Activated CD4-positive, CD25-positive, alpha-beta regulatory T cell treated with anti-CD3 and anti-CD28 coated beads, Interleukin-2, amount 50 U/mL, for 16 hours (primary cell): Measurements from ENCODE around the gene ESD.
"Not testable (repeated sequence)": the region's sequence is repeated elsewhere in the genome, so short reads cannot be mapped to it uniquely, and the experiment has no call there.

ENCODE experiments used
- DNase-seq: peaks from one replicate; pipeline ENCODE4 v3.0.0-alpha.2; 2020; ENCODE audit warnings: low read depth, low spot score

Gene ESD, protein sequence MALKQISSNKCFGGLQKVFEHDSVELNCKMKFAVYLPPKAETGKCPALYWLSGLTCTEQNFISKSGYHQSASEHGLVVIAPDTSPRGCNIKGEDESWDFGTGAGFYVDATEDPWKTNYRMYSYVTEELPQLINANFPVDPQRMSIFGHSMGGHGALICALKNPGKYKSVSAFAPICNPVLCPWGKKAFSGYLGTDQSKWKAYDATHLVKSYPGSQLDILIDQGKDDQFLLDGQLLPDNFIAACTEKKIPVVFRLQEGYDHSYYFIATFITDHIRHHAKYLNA

DNA sequence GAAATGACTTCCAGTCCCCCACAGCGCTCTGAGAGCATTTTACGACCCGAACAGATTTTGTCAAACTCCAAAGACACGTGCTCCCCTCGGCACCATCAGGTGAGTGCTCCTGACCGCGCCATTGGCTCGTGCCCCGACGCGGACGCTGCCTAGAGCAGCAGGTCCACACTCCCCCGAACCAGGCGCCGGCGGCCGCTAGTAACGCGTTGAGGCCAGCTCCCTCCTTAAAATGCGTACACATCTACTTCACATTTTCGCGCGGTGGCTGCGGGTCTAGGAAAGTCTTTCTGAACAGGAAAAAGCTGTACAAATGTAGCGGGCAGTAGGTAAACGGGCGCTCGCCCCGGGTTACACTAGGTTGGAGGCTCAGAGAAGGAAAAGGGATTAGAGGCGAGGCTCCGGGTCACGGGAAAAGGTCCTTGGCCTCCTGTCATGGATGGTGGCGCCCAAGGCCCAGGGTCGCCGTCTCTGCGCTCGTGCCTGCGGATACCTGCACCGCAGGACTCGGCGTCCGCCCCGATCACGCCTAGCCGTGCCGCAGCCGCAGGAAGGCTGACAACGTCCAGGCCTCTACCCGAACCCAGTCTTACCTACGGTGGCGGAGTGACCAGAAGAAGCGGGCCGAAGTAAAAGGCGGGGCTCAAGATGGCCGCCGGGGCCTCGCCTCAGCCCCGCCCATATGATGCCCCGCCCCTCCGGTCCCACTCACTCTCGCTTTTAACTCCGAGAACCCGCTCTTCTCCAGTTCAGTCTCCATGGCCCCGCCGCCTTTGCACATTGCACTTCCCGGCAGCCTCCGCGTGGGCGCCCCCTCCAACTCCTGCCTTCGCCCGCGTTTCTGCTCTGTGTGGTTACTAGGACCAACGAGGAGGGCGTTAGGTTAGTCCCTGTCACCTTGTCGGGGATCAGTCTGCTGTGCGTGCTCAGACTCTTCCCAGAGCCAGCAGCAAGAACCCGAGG is at the start of gene ESD:
Gene ESD (minus strand): TSS at position 647 of the 960 bp plus-strand sequence. CDS start 5,748 bp downstream, outside the sequence.
- DNase-seq = peak; percentile 70

DNA sequence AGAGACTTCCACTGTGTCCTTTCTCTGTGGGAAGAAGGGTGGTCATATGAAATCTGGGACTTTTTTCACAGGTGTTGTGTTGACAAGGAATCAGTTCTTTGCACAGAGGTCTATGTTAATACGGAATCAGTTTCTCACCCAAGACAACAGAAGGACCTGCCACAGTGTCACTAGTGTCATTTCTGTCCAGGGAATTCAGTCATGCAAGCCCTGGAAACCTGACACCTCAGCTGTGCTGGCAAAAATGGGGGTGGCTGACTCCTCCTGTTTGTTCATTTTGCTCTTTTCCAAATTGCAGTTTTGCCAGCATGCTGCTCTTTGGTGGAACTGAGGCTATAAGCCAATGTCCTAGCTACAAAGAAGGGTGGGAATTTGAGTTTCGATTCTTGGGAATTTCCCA is 49.8 kb upstream of the ESD start:
- no peak for DNase-seq

DNA sequence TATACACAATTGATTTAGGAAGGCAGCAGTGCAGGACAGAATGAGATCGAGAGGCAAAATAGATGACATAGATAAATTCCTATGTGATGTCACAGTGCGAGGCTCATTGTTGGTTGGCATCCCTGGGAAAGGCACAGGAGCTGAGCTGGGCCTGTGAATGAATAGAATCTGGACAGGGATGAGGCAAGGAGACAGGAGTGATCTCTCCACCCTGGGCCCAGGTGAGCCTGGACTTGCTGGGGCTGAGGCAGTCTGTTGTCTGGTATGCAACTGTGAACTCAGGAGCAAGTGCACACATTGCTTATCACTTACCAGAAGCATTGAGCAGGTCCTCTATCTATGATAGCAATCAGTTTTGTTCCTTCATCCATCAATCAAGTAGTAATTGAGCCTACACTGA is 48.2 kb upstream of the ESD start:
- no peak for DNase-seq

DNA sequence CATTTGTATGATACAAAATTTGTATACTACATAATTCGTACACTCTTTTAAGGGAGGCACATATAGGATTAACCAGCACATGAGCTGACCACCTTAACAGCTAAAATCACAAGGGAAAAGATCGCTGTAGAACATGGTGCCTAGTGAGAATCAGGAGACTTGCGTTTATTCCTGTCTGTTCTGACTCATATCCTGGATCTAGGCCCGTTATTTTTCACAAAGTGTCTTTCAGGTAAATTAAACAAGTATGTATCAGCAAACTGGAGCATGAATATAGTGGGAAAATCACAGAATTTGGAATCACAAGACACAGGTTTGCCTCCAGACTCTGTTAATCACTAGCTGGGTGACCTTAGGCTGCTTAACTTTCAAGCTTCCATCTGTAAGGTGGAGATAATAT is 47.5 kb upstream of the ESD start:
- no peak for DNase-seq

DNA sequence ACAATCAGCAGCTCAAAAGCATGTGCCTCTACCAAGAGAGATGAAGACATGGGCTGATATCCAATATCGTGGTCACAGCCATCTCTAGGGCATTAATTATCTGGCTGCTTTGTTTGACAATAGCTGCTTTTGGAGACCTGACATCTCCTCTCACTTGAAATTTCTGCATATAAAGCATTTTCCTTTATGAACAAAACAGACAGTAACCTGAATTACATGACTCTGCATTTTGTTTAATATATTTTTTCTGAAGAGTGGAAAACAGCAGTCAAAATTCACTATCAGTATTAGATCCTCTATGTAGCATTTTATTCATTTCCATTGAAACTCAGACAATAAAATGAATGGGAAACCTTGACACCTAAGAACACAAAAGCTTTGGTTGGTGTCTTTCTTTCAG is 42.4 kb upstream of the ESD start:
- no peak for DNase-seq

DNA sequence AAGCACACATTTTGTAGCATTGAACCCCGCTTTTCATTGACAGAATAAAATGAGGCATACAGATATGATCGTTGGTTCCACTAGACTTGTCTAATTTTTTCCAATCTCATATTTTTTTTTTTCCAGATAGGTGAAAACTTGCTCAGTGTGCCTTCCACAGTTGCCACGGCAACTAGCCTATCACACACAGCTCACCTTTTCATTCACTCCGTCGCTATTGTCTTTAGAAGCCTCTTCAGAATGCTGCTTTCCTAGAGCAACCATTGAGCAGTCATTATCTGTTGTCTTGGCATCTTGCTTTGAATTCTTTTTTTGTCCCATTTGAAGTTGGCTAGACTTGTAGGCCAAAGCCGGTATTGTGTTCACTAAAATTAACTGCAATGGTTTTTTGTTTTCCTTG is 37.7 kb upstream of the ESD start:
- DNase-seq = no peak

DNA sequence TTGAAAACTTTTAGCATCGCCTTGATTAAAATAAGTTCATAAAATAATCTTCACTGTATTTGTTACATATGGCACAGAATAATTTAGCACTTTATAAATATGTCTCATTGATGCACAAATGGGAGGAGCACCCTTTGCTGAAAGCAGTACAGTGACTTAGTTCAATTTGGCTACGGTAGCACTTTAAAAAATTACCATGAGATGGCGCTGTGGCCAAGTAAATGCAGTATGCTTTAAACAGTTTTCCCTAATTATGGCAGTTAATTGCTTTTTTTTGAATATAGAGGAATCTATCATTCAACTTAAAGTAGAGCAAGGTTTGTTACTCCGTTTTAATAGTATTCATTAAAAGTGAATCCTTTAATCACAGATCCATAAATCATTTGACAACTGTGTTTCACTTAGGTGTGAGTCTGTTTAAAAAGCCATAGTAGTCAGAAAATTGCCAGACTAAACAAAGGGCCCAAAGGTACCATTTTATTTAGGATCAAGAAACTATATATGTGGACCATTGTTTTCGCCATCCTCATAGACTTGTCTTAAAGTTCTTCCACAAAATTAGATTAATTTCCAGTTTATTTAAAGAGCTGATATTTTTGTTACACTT is 34.7 kb upstream of the ESD start:
- no peak for DNase-seq

DNA sequence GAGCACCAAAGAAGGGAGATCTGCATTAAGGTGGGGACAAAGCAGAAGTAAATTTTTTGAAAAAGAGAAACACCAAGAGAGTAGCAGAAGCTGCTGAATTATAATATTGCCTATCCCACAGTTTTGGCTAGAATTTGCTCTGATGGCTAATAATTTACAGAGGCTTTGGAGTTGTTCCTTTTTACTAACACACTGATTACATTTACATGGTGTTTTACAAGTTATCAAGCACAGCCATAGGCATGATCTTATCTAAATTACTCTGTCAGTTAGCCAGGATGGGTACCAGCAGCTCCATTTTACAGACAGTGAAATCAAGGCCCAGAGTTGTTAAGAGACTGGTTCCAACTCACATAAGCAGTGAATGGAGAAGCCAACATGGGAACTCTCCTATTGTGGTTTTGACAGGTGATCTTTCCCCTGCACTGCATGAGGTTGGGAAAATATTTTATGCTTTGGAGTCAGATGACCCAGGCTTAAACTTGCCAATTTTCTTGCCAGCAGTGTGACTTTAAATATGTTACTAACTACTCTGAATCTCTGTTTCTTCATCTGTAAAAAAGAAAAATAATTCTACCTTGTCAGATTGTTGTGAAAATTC is 33.5 kb upstream of the ESD start:
- DNase-seq = no peak

DNA sequence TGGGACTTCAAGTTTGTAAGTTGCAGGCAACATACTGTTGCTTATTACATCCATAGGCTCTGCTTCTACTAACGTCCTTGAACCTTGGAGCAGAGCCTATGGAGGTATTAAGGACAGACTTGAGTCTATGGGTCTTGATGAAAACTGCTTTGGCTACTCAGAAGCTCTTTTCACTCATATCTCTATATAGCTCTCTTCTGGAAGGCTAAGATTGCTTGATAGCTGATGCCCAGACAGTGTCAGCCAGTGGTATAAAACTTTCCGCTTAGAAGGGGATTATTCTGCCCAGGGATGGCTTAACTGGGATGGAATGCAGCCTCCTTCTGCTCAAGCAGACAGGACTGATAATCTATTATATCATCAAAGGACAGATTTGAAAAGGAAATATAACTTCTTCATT is 25.6 kb upstream of the ESD start:
- DNase-seq = no peak

DNA sequence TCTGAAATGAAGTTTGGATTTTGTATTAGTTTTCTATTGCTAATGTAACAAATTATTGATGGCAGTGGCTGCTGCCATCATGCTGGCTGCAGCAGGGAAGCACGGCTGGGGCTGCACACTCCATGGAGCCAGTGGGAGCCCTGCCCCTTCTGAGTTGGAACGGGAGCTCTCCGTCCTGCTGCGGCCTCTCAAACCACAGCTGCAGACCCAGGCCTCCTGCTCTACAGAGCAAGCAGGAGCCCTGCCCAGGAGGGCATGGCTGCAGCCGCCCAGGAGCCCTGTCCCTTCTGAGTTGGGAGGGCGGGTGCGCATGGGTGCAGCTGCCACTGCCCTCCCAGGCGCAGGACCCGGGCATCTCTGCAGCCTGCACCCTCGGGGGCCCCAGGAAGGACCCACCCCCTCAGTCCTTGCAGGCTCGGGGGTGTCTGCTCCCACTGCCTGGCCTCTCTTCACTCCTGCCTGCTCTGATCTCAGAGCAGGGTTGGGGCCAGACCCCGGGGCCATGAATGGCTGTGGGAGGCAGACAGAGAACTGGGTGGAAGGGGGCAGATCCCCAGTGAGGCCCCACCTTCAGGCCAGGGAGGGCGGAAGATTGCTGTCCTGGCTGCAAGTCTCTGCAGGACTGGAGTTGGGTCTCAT is 21.0 kb upstream of the ESD start:
- no peak for DNase-seq

DNA sequence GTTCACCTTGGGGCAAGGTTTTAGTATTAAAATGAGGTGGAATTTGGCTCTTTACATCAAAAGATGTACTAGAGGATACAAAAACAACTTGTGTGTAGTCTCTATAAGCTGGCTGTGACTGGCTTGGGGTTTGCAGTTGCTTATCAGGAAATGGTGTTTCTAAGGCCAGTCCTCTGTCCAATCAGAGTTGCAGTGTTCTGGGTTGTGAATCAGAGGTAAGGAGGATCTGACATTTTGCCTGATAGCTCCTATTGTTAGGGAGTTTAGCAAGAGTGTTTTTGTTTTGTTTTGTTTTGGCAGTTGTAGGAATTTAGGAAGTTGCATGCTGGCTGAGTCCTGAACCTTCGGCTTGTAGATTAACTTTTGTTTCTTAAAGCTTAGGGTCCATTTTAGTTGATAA is 20.1 kb upstream of the ESD start:
- no peak for DNase-seq

DNA sequence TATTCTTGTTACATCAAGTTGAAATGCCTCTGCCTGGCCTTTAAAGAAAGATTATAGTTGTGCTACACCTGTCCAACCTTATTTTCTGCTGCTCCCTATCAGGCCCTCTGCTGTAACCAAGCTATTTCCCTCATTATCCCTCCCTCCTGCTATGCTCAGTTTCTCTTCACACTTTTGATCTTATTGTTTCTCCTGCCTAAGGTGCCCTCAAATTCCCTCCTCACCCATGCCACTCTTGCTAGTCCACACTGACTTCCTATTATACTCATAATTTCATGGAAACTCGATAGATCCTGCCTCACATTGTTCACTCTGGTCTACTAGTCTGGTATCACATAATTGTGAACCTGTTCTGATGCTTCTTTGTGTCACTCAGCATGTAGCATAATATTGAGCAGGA is 19.4 kb upstream of the ESD start:
- no peak for DNase-seq

DNA sequence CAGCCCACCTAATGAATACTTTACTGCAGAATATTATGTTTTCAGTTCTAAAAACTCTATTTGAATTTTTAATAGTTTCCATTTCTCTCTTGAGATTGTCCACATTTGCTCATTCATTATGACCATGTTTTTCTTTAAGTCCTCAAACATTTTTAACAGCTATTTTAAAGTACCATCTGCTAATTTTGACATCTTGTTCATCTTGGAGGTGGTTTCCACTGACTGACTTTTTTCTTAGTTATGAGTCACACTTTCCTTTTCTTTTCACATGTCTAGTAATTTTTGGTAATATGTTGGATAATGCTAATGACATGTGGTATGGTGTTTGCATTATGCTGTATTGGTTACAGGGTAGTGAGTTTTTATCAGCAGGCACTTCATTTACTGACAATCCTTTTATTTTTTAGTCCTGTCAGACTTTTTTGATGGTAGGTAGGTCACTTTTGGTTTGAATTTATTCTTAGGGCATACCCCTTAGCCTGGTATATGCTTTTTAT is 15.4 kb upstream of the ESD start:
- no peak for DNase-seq

DNA sequence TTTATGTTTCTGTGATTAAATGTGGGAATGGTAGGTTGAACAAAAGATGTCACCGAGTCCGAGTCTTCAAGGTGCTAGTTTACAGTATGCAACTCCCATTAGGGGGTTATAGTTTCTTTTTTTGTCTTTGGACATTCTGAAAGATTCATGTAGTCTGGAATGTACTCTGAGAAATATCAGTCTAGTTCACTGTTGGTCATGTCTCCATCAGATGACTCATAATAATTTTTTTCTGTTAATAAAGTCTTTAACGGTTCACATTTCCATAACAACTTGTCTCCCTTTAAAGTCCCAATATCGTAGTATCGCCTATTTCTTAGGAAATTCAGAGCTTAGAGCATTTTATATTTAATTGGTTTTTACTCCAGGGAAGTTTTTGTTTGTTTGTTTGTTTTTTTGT is 13.5 kb upstream of the ESD start:
- DNase-seq = no peak

DNA sequence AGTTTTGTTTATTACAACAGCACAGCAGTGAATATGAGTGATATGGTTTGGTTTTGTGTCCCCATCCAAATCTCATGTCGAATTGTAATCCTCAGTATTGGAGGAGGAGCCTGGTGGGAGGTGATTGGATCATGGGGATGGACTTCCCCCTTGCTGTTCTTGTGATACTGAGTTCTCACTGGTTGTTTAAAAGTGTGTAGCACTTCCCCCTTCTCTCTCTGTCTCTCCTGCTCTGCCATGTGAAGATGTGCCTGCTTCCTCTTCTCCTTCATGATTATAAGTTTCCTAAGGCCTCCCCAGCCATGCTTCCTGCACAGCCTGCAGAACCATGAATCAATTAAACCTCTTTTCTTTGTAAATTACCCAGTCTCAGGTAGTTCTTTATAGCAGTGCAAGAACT is 8.0 kb upstream of the ESD start:
- DNase-seq = not testable (repeated sequence)

DNA sequence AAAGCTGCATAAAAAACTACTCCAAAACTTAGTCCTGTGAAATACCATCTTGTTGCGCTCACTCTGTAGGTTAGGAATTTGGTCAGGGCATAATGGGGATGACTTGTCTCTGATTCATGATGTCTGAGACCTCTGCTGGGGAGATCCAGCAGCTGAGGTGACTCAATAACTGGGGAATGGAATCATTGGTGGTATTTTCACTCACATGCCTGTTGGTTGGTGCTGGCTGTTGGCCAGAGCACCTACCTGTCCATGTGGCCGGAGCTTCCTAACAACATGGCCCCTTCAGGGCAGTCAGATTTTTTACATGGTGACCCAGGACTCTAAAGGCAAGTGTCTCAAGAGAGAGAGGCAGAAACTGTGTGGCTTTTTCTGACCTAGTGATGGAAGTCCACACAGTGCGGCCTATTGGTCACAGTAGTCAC is 7.4 kb upstream of the ESD start:
- no peak for DNase-seq

DNA sequence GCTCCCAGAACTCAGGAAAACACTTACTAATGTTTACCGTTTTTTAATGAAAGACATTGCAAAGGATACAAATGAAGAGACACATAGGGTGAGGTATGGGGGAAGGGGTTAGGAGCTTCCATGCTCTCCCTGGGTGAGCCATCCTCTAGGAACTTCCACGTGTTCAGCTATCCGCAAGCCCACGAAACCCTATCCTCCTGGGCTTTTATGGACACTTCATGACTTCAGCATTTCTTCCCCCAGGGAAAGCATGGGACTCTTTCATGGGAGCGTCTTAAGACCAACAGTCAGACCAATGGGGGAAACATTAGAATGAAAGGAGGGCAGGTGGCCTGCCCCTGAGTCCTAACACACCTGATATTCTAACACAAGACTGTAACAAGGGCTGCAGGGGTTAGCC is 6.6 kb upstream of the ESD start:
- DNase-seq = no peak

DNA sequence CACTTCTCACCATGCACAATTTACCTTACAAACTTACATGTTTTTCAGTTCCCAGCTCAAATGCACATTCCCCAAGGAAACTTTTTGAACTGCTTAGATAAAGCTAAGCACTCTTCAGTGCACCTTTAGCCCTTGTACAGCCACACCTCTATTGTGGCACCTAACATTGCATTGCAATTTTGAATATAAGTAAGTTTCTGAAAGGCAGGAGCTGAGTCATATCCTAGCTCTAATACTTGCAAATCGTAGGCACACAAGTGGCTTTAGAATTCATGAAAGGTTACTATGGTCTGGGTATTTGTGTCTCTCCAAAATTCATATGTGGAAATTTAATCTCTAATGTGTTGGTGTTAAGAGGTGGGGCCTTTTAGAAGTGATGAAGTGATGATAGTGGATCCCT is 4.9 kb upstream of the ESD start:
- no peak for DNase-seq

DNA sequence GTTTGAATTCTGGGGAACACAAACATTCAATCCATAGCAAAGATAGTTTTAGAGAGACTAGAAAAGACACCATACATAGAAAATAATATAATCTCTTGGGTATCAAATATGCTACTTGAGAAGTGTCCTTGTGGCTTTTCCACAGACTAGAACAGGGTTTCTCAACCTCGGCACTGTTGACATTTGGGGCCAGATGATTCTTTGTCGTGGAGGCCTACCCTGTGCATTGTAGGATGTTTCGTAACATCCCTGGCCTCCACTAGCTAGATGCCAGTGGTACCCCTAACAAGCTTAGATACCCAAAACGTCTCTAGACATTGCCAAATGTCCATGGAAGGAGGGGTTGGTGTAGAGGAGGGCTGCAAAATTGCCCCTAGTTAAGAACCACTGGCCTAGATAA is 2.2 kb upstream of the ESD start:
- DNase-seq = no peak

DNA sequence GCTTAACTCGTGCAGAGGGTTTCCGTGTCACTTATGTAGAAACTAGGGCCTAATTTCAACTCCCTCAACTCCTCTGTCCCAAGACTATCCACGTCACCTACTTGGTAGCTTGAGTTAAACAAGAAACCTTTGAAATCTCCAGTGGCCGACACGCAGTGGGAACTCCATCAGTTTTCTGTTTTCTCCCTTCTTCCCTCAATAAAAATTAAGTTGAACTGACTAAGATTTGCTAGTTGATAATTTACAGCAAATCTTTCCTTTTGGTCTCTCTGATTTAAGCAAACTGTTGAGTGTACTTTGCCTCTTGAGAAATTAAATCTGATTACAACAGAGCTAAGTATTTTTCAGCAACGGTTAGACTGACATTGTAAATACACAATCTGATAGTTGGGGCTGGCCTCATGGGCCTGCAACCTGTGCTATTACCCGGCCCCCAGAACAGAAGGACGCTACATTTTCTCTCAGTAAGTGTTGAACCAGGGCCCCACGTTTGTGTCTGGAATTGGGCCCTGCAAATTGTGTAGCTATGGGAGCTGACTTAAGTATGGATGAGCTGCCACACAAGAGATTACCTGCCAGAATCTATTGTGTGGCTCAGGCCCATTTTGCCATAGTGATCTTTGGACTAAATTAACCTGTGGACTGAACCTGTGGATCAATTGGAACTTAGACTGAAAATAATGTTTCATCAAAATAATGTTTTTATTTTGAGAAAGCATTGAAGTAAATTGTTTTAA is 708 bp upstream of the ESD start:
- DNase-seq = no peak

DNA sequence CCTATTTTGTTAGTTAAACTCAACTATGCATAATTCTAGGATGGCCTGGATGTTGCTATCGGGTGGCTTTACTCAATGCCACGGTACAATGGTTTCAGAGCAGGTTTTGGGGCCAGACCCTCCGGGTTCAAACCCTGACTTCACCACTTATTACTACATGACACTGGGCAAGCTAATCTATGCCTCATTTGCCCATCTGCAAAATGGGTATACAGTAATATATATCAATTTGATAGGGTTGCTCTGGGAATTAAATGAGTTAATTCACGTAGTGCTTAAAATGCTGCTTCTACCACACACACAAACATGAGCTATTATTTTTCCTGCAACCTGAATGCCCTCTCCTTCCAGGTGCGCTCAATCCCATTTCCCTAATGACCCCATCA is 839 bp downstream of the ESD start:
- DNase-seq = no peak
